Fibroblast of upper back skin (primary cell): ENCODE results near the gene C1RL.

Source experiments
- DNase-seq: peaks from one replicate; pipeline ENCODE4 v3.0.0-alpha.2; 2013

C1RL gene

GRCh38 chr12:7091660-7092228 lies 17.3 kb downstream of the C1RL start:
- DNase-seq = no peak

GRCh38 chr12:7091171-7091570 lies 17.8 kb downstream of the C1RL start:
- no peak for DNase-seq

GRCh38 chr12:7090222-7090998 lies 18.6 kb downstream of the C1RL start:
- no peak for DNase-seq

- DNase-seq = no peak
Measured at GRCh38 chr12:7089196-7089871, 19.7 kb downstream of the C1RL start.

- no peak for DNase-seq
Measured at GRCh38 chr12:7083125-7083524, 25.9 kb downstream of the C1RL start.

- no peak for DNase-seq
Measured at GRCh38 chr12:7081037-7081436, 28.0 kb downstream of the C1RL start.

GRCh38 chr12:7079826-7080125 lies 29.2 kb downstream of the C1RL start:
- peak; percentile 54 for DNase-seq

GRCh38 chr12:7078163-7078562 lies 30.9 kb downstream of the C1RL start:
- DNase-seq = no peak

GRCh38 chr12:7076493-7076892 lies 32.5 kb downstream of the C1RL start:
- DNase-seq = no peak

- DNase-seq = peak; percentile 56
Measured at GRCh38 chr12:7075939-7076338, 33.1 kb downstream of the C1RL start.

- DNase-seq = no peak
Measured at GRCh38 chr12:7075518-7075917, 33.5 kb downstream of the C1RL start.

- no peak for DNase-seq
Measured at GRCh38 chr12:7073946-7074345, 35.1 kb downstream of the C1RL start.

- no peak for DNase-seq
Measured at GRCh38 chr12:7072554-7072953, 36.5 kb downstream of the C1RL start.

GRCh38 chr12:7072035-7072434 lies 37.0 kb downstream of the C1RL start:
- no peak for DNase-seq

- no peak for DNase-seq
Measured at GRCh38 chr12:7069386-7069785, 39.6 kb downstream of the C1RL start.

- DNase-seq = no peak
Measured at GRCh38 chr12:7068994-7069346, 40.0 kb downstream of the C1RL start.

GRCh38 chr12:7068240-7068993 lies 40.6 kb downstream of the C1RL start:
- no peak for DNase-seq

- no peak for DNase-seq
Measured at GRCh38 chr12:7067096-7067495, 41.9 kb downstream of the C1RL start.

- no peak for DNase-seq
Measured at GRCh38 chr12:7066596-7066995, 42.4 kb downstream of the C1RL start.

- no peak for DNase-seq
Measured at GRCh38 chr12:7065073-7065623, 43.9 kb downstream of the C1RL start.

- no peak for DNase-seq
Measured at GRCh38 chr12:7064516-7064915, 44.5 kb downstream of the C1RL start.

- no peak for DNase-seq
Measured at GRCh38 chr12:7061596-7061995, 47.4 kb downstream of the C1RL start.

- no peak for DNase-seq
Measured at GRCh38 chr12:7061138-7061537, 47.9 kb downstream of the C1RL start.
